HCT116 (cell line): Measurements from ENCODE around the gene HEXD. TPM values are rescaled to one million over a fixed set of nuclear protein-coding genes. Genes with fewer than 3 reads are reported as not detected.

Experiments used
- ATAC-seq: fragments of 200-7000 bp; cut with Tn5 transposase; 2 replicates; pipeline ENCODE4 v1.9.1; 2020; ENCODE audit warnings: mild to moderate bottlenecking, moderate library complexity
- BruUV-seq: library from RNA; stranded (reverse); fragments of 400-500 nt; replicated peaks from 2 replicates; lab custom pipeline; 2021; lab: Mats Ljungman, UMichigan
- CTCF ChIA-PET: fragments of 300-600 bp; sonication (Branson Sonifier 250); formaldehyde crosslinking; loops from one replicate; lab custom pipeline; 2021; ENCODE audit warnings: antibody characterized with exemption; lab: Charles Lee
- POLR2A ChIA-PET: fragments of 300-600, 350-600 bp; sonication (Branson Sonifier 250); formaldehyde crosslinking; loops from one replicate; lab custom pipeline; 2021; ENCODE audit warnings: antibody characterized with exemption; lab: Charles Lee
- RAD21 ChIA-PET, 2 experiments: fragments of 300-600 bp; sonication (Branson Sonifier 250); formaldehyde crosslinking; loops; one replicate each; lab custom pipeline; 2023; ENCODE audit warnings: low total read pairs in 2 of 2; ENCODE audit not compliant: uncharacterized antibody in 2 of 2, unreplicated experiment in 2 of 2, low non-redundant PET in 1 of 2; lab: Charles Lee
- DNase-seq: peaks from one replicate; pipeline ENCODE4 v3.0.0-alpha.2; 2010; ENCODE audit warnings: low read depth, low spot score
- H2AFZ ChIP-seq: fragments of 200-600 bp; shearing (Covaris generic), sonication (generic); 2 replicates; pipeline ENCODE4 v1.6.1; 2017; ENCODE audit warnings: low read depth, mixed run types, mixed read lengths, antibody characterized with exemption, low read length; ENCODE audit not compliant: poor library complexity, severe bottlenecking
- H3K27ac ChIP-seq: 2 replicates; pipeline ENCODE4 v1.5.1; 2012; ENCODE audit warnings: low read depth, low read length
- H3K27me3 ChIP-seq: fragments of 200-600 bp; sonication (generic); 2 replicates; pipeline ENCODE4 v1.6.1; 2016; ENCODE audit warnings: mixed run types, low read length, mixed read lengths; ENCODE audit not compliant: insufficient read depth
- H3K36me3 ChIP-seq, 2 experiments: fragments of 200-500 bp in 1 of 2; fragments of 200-600 bp in 1 of 2; sonication (Bioruptor generic) in 1 of 2; sonication (generic) in 1 of 2; 2 replicates each; pipeline versions ENCODE4 v1.5.1 to v1.6.1; 2014 to 2016; ENCODE audit warnings: low read length in 2 of 2, inconsistent platforms in 1 of 2, mixed read lengths in 1 of 2, mixed run types in 1 of 2; ENCODE audit not compliant: insufficient read depth in 2 of 2, control insufficient read depth in 1 of 2
- H3K4me1 ChIP-seq, 2 experiments: fragments of 200-600 bp in 1 of 2; sonication (generic) in 1 of 2; 2 replicates each; pipeline versions ENCODE4 v1.5.1 to v1.6.1; 2012 to 2017; ENCODE audit warnings: low read length in 2 of 2, inconsistent platforms in 1 of 2, mild to moderate bottlenecking in 1 of 2, mixed read lengths in 1 of 2, mixed run types in 1 of 2, moderate library complexity in 1 of 2; ENCODE audit not compliant: insufficient read depth in 2 of 2, control insufficient read depth in 1 of 2
- H3K4me2 ChIP-seq: fragments of 200-600 bp; sonication (generic); 2 replicates; pipeline ENCODE4 v1.6.1; 2017; ENCODE audit warnings: mixed run types, low read length, mixed read lengths
- H3K4me3 ChIP-seq, 2 experiments: fragments of 200-600 bp in 1 of 2; sonication (generic) in 1 of 2; replicated peaks in 1 of 2; 2 replicates each; pipeline ENCODE4 v1.5.1; 2011 to 2016; ENCODE audit warnings: low read length in 2 of 2, control low read depth in 1 of 2, low read depth in 1 of 2, mild to moderate bottlenecking in 1 of 2, mixed read lengths in 1 of 2, mixed run types in 1 of 2
- H3K79me2 ChIP-seq: fragments of 200-600 bp; sonication (generic); 2 replicates; pipeline ENCODE4 v1.6.1; 2017; ENCODE audit warnings: mild to moderate bottlenecking, mixed run types, low read length, moderate library complexity, mixed read lengths; ENCODE audit not compliant: insufficient read depth
- H3K9ac ChIP-seq: fragments of 200-600 bp; sonication (generic); 2 replicates; pipeline ENCODE4 v1.6.1; 2016; ENCODE audit warnings: low read length, mixed read lengths
- H3K9me2 ChIP-seq: fragments of 200-600 bp; sonication (generic), shearing (Covaris generic); 2 replicates; pipeline ENCODE4 v1.6.1; 2017; ENCODE audit warnings: mixed run types, mild to moderate bottlenecking, moderate library complexity; ENCODE audit not compliant: insufficient read depth
- H3K9me3 ChIP-seq, 2 experiments: fragments of 200-500 bp in 1 of 2; fragments of 200-600 bp in 1 of 2; sonication (Bioruptor generic) in 1 of 2; sonication (generic) in 1 of 2; 2 replicates each; pipeline ENCODE4 v1.6.1; 2014 to 2017; ENCODE audit warnings: low read length in 2 of 2, mixed read lengths in 2 of 2, inconsistent platforms in 1 of 2, low read depth in 1 of 2, mild to moderate bottlenecking in 1 of 2, mixed run types in 1 of 2, moderate library complexity in 1 of 2; ENCODE audit not compliant: control insufficient read depth in 1 of 2, insufficient read depth in 1 of 2
- H4K20me1 ChIP-seq: fragments of 200-600 bp; sonication (generic), shearing (Covaris generic); 2 replicates; pipeline ENCODE4 v1.6.1; 2017; ENCODE audit warnings: mixed run types, mild to moderate bottlenecking, moderate library complexity; ENCODE audit not compliant: insufficient read depth
- EGR1 ChIP-seq: IDR thresholded peaks from 2 replicates; pipeline ENCODE4 v1.6.1; 2012; ENCODE audit warnings: low read depth
- ELF1 ChIP-seq: IDR thresholded peaks from 2 replicates; pipeline ENCODE4 v1.6.1; 2012; ENCODE audit warnings: low read depth, borderline replicate concordance
- EZH2 ChIP-seq: fragments of 200-600 bp; sonication (generic); IDR thresholded peaks from 2 replicates; pipeline ENCODE4 v1.6.1; 2017; ENCODE audit warnings: antibody characterized with exemption, mixed run types
- POLR2AphosphoS5 ChIP-seq: IDR thresholded peaks from 2 replicates; pipeline ENCODE4 v1.6.1; 2011; ENCODE audit warnings: mild to moderate bottlenecking, low read depth, low read length, moderate library complexity
- RAD21 ChIP-seq: IDR thresholded peaks from 2 replicates; pipeline ENCODE4 v1.6.1; 2012; ENCODE audit warnings: low read depth, mild to moderate bottlenecking
- SIN3A ChIP-seq: IDR thresholded peaks from 2 replicates; pipeline ENCODE4 v1.6.1; 2012; ENCODE audit warnings: low read depth
- SRF ChIP-seq: IDR thresholded peaks from 2 replicates; pipeline ENCODE4 v1.6.1; 2012; ENCODE audit warnings: low read depth
- YY1 ChIP-seq: IDR thresholded peaks from 2 replicates; pipeline ENCODE4 v1.6.1; 2011; ENCODE audit warnings: low read length, low read depth, moderate library complexity, mild to moderate bottlenecking; ENCODE audit not compliant: insufficient replicate concordance; ENCODE audit errors: extremely low read depth
- ZFX ChIP-seq: fragments of 450-650 bp; IDR thresholded peaks from 2 replicates; pipeline ENCODE4 v1.6.1; 2017
- ZNF274 ChIP-seq: fragments of 200-500 bp; sonication (Bioruptor generic); IDR thresholded peaks from 2 replicates; pipeline ENCODE4 v1.6.1; 2014; ENCODE audit warnings: mild to moderate bottlenecking, low read depth, low read length, inconsistent platforms
- intact Hi-C: fragments of 100-400 bp; cut with micrococcal nuclease; formaldehyde crosslinking; loops from 2 replicates; pipeline ENCODE4 v1.10.0; 2022
- total RNA-seq: library from RNA; stranded (reverse); gene quantifications from one replicate; pipeline ENCODE4 v1.2.1, GENCODE V29; 2021; ENCODE audit not compliant: unreplicated experiment
- TF ChIP-seq, protein P1 (sequence below): IDR thresholded peaks from 2 replicates; pipeline ENCODE4 v1.6.1; 2012

HEXD gene
- total RNA-seq, 1 experiment from 2014 or later = 45.2 TPM

- no peak for DNase-seq
- Histone ChIP-seq H4K20me1 (no peaks in the 10 kb centered on the region), H3K79me2 (no peaks in the 10 kb centered on the region), H3K4me2 (no peak overlapping the region), H3K9ac (no peak overlapping the region), H3K36me3 (0 out of 4 replicates have a peak, but pooled peaks cover 0 to 2% of the 10 kb centered on the region in 2 experiments), H3K27ac (no peak overlapping the region), H3K4me3 (no peak overlapping the region), H3K9me2 (no peaks in the 10 kb centered on the region), H3K27me3 (no peaks in the 10 kb centered on the region)
- CTCF ChIA-PET = no interaction called here
- intact Hi-C loops = no loop called here
- ATAC-seq = no peak
- BruUV-seq = no TSS peak
- TF ChIP-seq EZH2 (no peak), EGR1 (no peak), POLR2AphosphoS5 (no peak), ELF1 (no peak), RAD21 (no peak), SRF (no peak), SIN3A (no peak), YY1 (no peak), ZNF274 (no peak), ZFX (no peak)
- TF ChIP-seq, protein P1, sequence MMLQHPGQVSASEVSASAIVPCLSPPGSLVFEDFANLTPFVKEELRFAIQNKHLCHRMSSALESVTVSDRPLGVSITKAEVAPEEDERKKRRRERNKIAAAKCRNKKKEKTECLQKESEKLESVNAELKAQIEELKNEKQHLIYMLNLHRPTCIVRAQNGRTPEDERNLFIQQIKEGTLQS = no peak
- TF ChIP-seq, all 23 proteins: peak for 0
- H3K9me3 ChIP-seq = no peaks in the 10 kb centered on the region
- ChIA-PET RAD21 (no interaction called here), POLR2A (no interaction called here)
- no peak overlapping the region for H2AFZ ChIP-seq
- H3K4me1 ChIP-seq = no peaks in the 10 kb centered on the region
Observed at GRCh38 chr17:82429824-82430223, 11.7 kb downstream of the HEXD start.

- BruUV-seq = no TSS peak
- CTCF ChIA-PET = no interaction called here
Observed at GRCh38 chr17:82432017-82432416, 13.9 kb downstream of the HEXD start.

More at GRCh38 chr17:82432017-82432416, 13.9 kb downstream of the HEXD start:
- no peak overlapping the region for H3K4me2 ChIP-seq
- H3K9me2 ChIP-seq = no peaks in the 10 kb centered on the region
- H4K20me1 ChIP-seq = no peaks in the 10 kb centered on the region
- no peaks in the 10 kb centered on the region for H3K79me2 ChIP-seq
- H3K4me1 ChIP-seq = no peaks in the 10 kb centered on the region
- no peak overlapping the region for H3K27ac ChIP-seq
- no peak for TF ChIP-seq SIN3A
- POLR2A ChIA-PET = no interaction called here
- H2AFZ ChIP-seq = no peak overlapping the region
- no peaks in the 10 kb centered on the region for H3K27me3 ChIP-seq
- no peak overlapping the region for H3K4me3 ChIP-seq
- H3K9me3 ChIP-seq = no peaks in the 10 kb centered on the region
- ATAC-seq = no peak
- H3K9ac ChIP-seq = no peak overlapping the region
- RAD21 ChIA-PET = no interaction called here
- intact Hi-C loops = no loop called here
- no peak for DNase-seq
- H3K36me3 ChIP-seq = 0 out of 4 replicates have a peak, but pooled peaks cover 0 to 2% of the 10 kb centered on the region in 2 experiments
